ACC112 (cell line): ENCODE results near the gene JPT2.

Experiments
- H2AFZ ChIP-seq: fragments of 200-600 bp; sonication (generic); one replicate; pipeline ENCODE4 v1.6.0; 2017; ENCODE audit warnings: antibody characterized with exemption, low read length; ENCODE audit not compliant: unreplicated experiment
- H3K27ac ChIP-seq: fragments of 200-600 bp; sonication (generic); 2 replicates; pipeline ENCODE4 v1.5.1; 2014; ENCODE audit warnings: low read depth, mild to moderate bottlenecking, antibody characterized with exemption, low read length, moderate library complexity
- H3K27me3 ChIP-seq: fragments of 200-600 bp; sonication (generic); 2 replicates; pipeline ENCODE4 v1.6.1; 2014; ENCODE audit warnings: mild to moderate bottlenecking, antibody characterized with exemption, low read length, moderate library complexity, mixed read lengths; ENCODE audit not compliant: insufficient read depth
- H3K36me3 ChIP-seq: fragments of 200-600 bp; sonication (generic); 2 replicates; pipeline ENCODE4 v1.6.1; 2016; ENCODE audit warnings: mild to moderate bottlenecking, antibody characterized with exemption, low read length, moderate library complexity, mixed read lengths; ENCODE audit not compliant: insufficient read depth
- H3K4me1 ChIP-seq: fragments of 200-600 bp; sonication (generic); one replicate; pipeline ENCODE4 v1.6.1; 2016; ENCODE audit warnings: low read length, mixed read lengths; ENCODE audit not compliant: insufficient read depth, unreplicated experiment, control insufficient read depth
- H3K4me3 ChIP-seq: fragments of 200-600 bp; sonication (generic); 2 replicates; pipeline ENCODE4 v1.5.1; 2014; ENCODE audit warnings: mild to moderate bottlenecking, low read depth, low read length
- H3K79me2 ChIP-seq: fragments of 200-600 bp; sonication (generic); one replicate; pipeline ENCODE4 v1.6.0; 2016; ENCODE audit warnings: low read length; ENCODE audit not compliant: control insufficient read depth, unreplicated experiment, insufficient read depth

Gene JPT2

DNA sequence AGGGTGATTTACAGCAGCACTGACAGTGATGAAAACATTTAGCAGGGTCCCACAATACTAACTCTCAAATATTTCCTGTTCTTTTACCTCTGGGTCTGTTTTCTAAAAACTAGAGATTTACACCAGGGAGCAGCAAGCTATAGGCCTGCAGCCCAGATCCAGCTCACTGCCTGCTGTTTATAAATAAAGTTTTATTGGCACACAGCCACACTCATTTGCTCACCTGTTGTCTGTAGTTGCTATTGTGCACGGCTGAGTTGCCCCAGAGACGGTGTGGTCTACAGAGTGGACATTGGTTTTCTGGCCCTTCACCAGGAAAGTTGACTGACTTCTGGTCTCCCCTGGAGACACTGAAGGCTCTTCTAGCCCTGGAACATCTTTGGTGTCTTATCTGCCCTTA lies 16.3 kb upstream of the JPT2 start:
- Histone ChIP-seq H3K36me3 (peaks cover 10% of the 10 kb centered on the region; the same call in 1 of the 2 replicates), H3K27me3 (no peaks in the 10 kb centered on the region), H2AFZ (no peak overlapping the region), H3K27ac (no peak overlapping the region), H3K4me3 (no peak overlapping the region), H3K79me2 (no peaks in the 10 kb centered on the region), H3K4me1 (no peaks in the 10 kb centered on the region)

DNA sequence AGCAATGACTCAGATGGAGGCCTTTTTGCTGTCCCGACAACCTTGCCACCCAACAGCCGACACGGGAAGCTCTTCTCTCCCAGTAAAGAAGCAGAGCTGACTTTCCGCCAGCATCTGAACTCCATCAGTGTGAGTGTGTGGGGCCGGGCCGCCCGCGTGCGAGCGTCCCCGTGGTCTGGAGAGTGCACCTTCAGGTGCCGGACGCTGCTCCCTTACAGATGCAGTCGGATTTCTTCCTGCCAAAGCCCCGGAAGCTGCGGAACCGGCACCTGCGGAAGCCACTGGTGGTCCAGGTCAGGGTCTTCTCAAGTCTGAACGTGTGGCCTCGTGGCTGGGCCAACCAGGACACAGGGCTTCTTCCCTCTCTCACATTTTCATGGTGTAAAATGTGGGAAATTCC lies 15.5 kb upstream of the JPT2 start:
- H3K36me3 ChIP-seq = peaks cover 10% of the 10 kb centered on the region; the same call in 1 of the 2 replicates
- H2AFZ ChIP-seq = no peak overlapping the region

DNA sequence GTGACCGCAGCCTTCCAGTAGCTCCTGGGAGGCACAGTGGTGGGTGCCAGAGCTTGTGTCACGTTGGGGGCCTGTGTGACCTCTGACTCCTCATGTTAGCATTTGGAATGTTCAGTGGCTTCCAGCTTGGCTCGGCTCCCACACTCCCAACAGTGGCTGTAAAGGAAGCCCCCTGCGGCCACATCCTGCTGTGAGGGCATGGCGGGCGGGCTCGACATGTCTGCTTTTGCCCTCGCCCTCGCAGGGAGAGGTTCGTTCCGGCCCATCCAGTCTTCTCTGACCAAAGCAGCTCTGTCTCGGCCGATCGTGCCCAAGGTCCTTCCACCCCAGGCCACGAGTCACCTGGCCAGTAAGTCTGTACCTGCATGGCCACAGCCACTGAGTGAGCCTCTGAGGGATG lies 12.2 kb upstream of the JPT2 start:
- no peaks in the 10 kb centered on the region for H3K4me1 ChIP-seq
- H3K79me2 ChIP-seq = no peaks in the 10 kb centered on the region
- H3K4me3 ChIP-seq = no peak overlapping the region
- H2AFZ ChIP-seq = no peak overlapping the region
- H3K27me3 ChIP-seq = no peaks in the 10 kb centered on the region
- H3K36me3 ChIP-seq = peaks cover 21% of the 10 kb centered on the region; the same call in 1 of the 2 replicates
- H3K27ac ChIP-seq = no peak overlapping the region

More for the DNA sequence above, 15.5 kb upstream of the JPT2 start:
- H3K27ac ChIP-seq = no peak overlapping the region
- no peaks in the 10 kb centered on the region for H3K27me3 ChIP-seq
- H3K4me1 ChIP-seq = no peaks in the 10 kb centered on the region
- H3K4me3 ChIP-seq = no peak overlapping the region
- H3K79me2 ChIP-seq = no peaks in the 10 kb centered on the region

- H3K27me3 ChIP-seq = no peaks in the 10 kb centered on the region
- H3K4me1 ChIP-seq = no peaks in the 10 kb centered on the region
- H3K27ac ChIP-seq = no peak overlapping the region
- no peak overlapping the region for H3K4me3 ChIP-seq
- H2AFZ ChIP-seq = no peak overlapping the region
- peaks cover 25% of the 10 kb centered on the region; the same call in 1 of the 2 replicates for H3K36me3 ChIP-seq
- H3K79me2 ChIP-seq = no peaks in the 10 kb centered on the region
Measured at GRCh38 chr16:1666316-1666715, 11.8 kb upstream of the JPT2 start.

- Histone ChIP-seq H3K79me2 (no peaks in the 10 kb centered on the region), H3K27me3 (no peaks in the 10 kb centered on the region), H3K27ac (no peak overlapping the region), H3K36me3 (peaks cover 30% of the 10 kb centered on the region; the same call in 1 of the 2 replicates), H3K4me3 (no peak overlapping the region), H2AFZ (no peak overlapping the region), H3K4me1 (no peaks in the 10 kb centered on the region)
Measured at GRCh38 chr16:1667271-1667670, 10.8 kb upstream of the JPT2 start.

- Histone ChIP-seq H3K79me2 (no peaks in the 10 kb centered on the region), H3K4me3 (no peak overlapping the region), H3K36me3 (peaks cover 30% of the 10 kb centered on the region; the same call in 1 of the 2 replicates), H3K27ac (no peak overlapping the region), H3K27me3 (no peaks in the 10 kb centered on the region), H3K4me1 (no peaks in the 10 kb centered on the region), H2AFZ (no peak overlapping the region)
Measured at GRCh38 chr16:1667916-1668315, 10.2 kb upstream of the JPT2 start.

GRCh38 chr16:1668612-1669319 lies 9.3 kb upstream of the JPT2 start:
- peaks cover 30% of the 10 kb centered on the region; the same call in 1 of the 2 replicates for H3K36me3 ChIP-seq

GRCh38 chr16:1669698-1670097 lies 8.4 kb upstream of the JPT2 start:
- H3K4me1 ChIP-seq = peaks cover 4% of the 10 kb centered on the region
- H3K4me3 ChIP-seq = no peak overlapping the region
- H2AFZ ChIP-seq = no peak overlapping the region
- peaks cover 30% of the 10 kb centered on the region; the same call in 1 of the 2 replicates for H3K36me3 ChIP-seq
- H3K79me2 ChIP-seq = no peaks in the 10 kb centered on the region
- no peak overlapping the region for H3K27ac ChIP-seq
- H3K27me3 ChIP-seq = no peaks in the 10 kb centered on the region

More at GRCh38 chr16:1668612-1669319, 9.3 kb upstream of the JPT2 start:
- no peaks in the 10 kb centered on the region for H3K4me1 ChIP-seq
- no peak overlapping the region for H2AFZ ChIP-seq
- no peaks in the 10 kb centered on the region for H3K79me2 ChIP-seq
- no peak overlapping the region for H3K27ac ChIP-seq
- H3K27me3 ChIP-seq = no peaks in the 10 kb centered on the region
- no peak overlapping the region for H3K4me3 ChIP-seq

DNA sequence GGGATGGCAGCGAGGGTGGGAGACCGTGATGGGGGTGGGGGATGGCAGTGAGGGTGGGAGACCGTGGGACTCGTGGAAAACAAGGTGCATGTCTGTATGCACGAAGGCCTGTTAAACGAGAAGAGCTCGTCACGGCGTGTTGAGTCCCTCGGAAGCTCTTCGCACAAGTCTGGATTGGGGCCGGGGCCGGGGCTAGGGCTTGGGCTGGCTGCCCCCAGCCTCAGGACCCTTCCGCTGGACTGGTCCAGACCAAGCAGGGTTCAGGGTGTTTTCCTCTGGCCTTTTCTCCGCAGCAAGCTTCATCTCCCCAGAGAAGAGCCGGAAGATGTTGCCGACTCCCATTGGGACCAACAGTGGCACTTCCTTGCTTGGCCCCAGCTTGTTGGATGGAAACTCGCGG lies 7.7 kb upstream of the JPT2 start:
- Histone ChIP-seq H3K36me3 (peaks cover 29% of the 10 kb centered on the region; the same call in 1 of the 2 replicates), H3K79me2 (no peaks in the 10 kb centered on the region), H3K4me1 (peaks cover 11% of the 10 kb centered on the region), H3K27me3 (no peaks in the 10 kb centered on the region), H2AFZ (no peak overlapping the region), H3K4me3 (no peak overlapping the region), H3K27ac (no peak overlapping the region)

GRCh38 chr16:1670866-1671265 lies 7.2 kb upstream of the JPT2 start:
- H2AFZ ChIP-seq = no peak overlapping the region
- peaks cover 12% of the 10 kb centered on the region for H3K4me1 ChIP-seq
- no peak overlapping the region for H3K4me3 ChIP-seq
- no peak overlapping the region for H3K27ac ChIP-seq
- no peaks in the 10 kb centered on the region for H3K79me2 ChIP-seq
- H3K27me3 ChIP-seq = no peaks in the 10 kb centered on the region
- H3K36me3 ChIP-seq = peaks cover 33% of the 10 kb centered on the region; the same call in 1 of the 2 replicates
